HEK293T (cell line): Measurements from ENCODE around the gene PGAP3.
"Not testable (repeated sequence)": the region's sequence is repeated elsewhere in the genome, so short reads cannot be mapped to it uniquely, and the experiment has no call there.

Source experiments
- ELF4 ChIP-seq: fragments of 450-650 bp; IDR thresholded peaks from 2 replicates; pipeline ENCODE4 v1.6.1; 2017; ENCODE audit warnings: antibody characterized with exemption
- HDGF ChIP-seq: fragments of 450-650 bp; IDR thresholded peaks from 2 replicates; pipeline ENCODE4 v1.6.1; 2017; ENCODE audit warnings: antibody characterized with exemption, borderline replicate concordance
- LEF1 ChIP-seq: fragments of 450-650 bp; IDR thresholded peaks from 2 replicates; pipeline ENCODE4 v1.6.1; 2017; ENCODE audit warnings: mild to moderate bottlenecking, borderline replicate concordance
- SP1 ChIP-seq: fragments of 450-650 bp; IDR thresholded peaks from 2 replicates; pipeline ENCODE4 v1.6.1; 2017
- SUZ12 ChIP-seq: fragments of 450-650 bp; IDR thresholded peaks from 2 replicates; pipeline ENCODE4 v1.6.1; 2016; ENCODE audit warnings: mild to moderate bottlenecking

- not testable (repeated sequence) for TF ChIP-seq LEF1, SP1, ELF4, SUZ12, HDGF
Measured at GRCh38 chr17:39725923-39726322, 38.1 kb upstream of the PGAP3 start.
